Adipocyte (in vitro differentiated cells): ENCODE measurements around the gene CLIP2.
"Not testable (repeated sequence)": the region's sequence is repeated elsewhere in the genome, so short reads cannot be mapped to it uniquely, and the experiment has no call there.

Experiments
- DNase-seq: peaks from one replicate; pipeline ENCODE4 v3.0.0-alpha.2; 2015; ENCODE audit warnings: low read depth
- H3K27me3 ChIP-seq: replicated peaks from 2 replicates; pipeline ENCODE4 v1.7.0; 2013; ENCODE audit warnings: mild to moderate bottlenecking, low read length, moderate library complexity; ENCODE audit not compliant: control insufficient read depth, insufficient read depth
- H3K36me3 ChIP-seq: 2 replicates; pipeline ENCODE4 v1.7.0; 2013; ENCODE audit warnings: low read length, mild to moderate bottlenecking, moderate library complexity; ENCODE audit not compliant: control insufficient read depth, insufficient read depth, severe bottlenecking
- H3K4me1 ChIP-seq: 2 replicates; pipeline ENCODE4 v1.7.0; 2013; ENCODE audit warnings: mild to moderate bottlenecking, low read length, moderate library complexity; ENCODE audit not compliant: control insufficient read depth, insufficient read depth
- H3K4me3 ChIP-seq: 2 replicates; pipeline ENCODE4 v1.7.0; 2013; ENCODE audit warnings: mild to moderate bottlenecking, low read length, moderate library complexity
- H3K9ac ChIP-seq: 2 replicates; pipeline ENCODE4 v1.7.0; 2013; ENCODE audit warnings: mild to moderate bottlenecking, low read length, moderate library complexity
- H3K9me3 ChIP-seq: 2 replicates; pipeline ENCODE4 v1.7.0; 2013; ENCODE audit warnings: mild to moderate bottlenecking, low read length, moderate library complexity; ENCODE audit not compliant: control insufficient read depth

Gene CLIP2

GRCh38 chr7:74289018-74289658 lies at the start of gene CLIP2:
Gene CLIP2 (plus strand): TSS chr7:74289407. CDS start chr7:74317547, 28,140 bp downstream.
- Histone ChIP-seq H3K9ac (peak within 1 kb of the TSS; percentile 86), H3K4me1 (peaks cover 20% of the 10 kb centered on the region), H3K27me3 (no peaks in the 10 kb centered on the region), H3K4me3 (peak within 1 kb of the TSS; percentile 90), H3K9me3 (no peaks in the 10 kb centered on the region), H3K36me3 (no peaks in the 10 kb centered on the region)
- DNase-seq: peak; percentile 94

- Histone ChIP-seq H3K4me1 (no peaks in the 10 kb centered on the region), H3K9ac (no peak overlapping the region), H3K4me3 (no peak overlapping the region), H3K36me3 (peaks cover 58% of the 10 kb centered on the region), H3K9me3 (no peaks in the 10 kb centered on the region), H3K27me3 (no peaks in the 10 kb centered on the region)
- no peak for DNase-seq
Measured at GRCh38 chr7:74240482-74240881, 48.7 kb upstream of the CLIP2 start.

GRCh38 chr7:74242122-74242443 lies 47.1 kb upstream of the CLIP2 start:
- Histone ChIP-seq H3K9me3 (no peaks in the 10 kb centered on the region), H3K4me1 (no peaks in the 10 kb centered on the region), H3K9ac (no peak overlapping the region), H3K36me3 (peaks cover 51% of the 10 kb centered on the region), H3K27me3 (no peaks in the 10 kb centered on the region), H3K4me3 (no peak overlapping the region)
- DNase-seq: no peak

- no peak for DNase-seq
- H3K9me3 ChIP-seq: no peaks in the 10 kb centered on the region
- no peaks in the 10 kb centered on the region for H3K4me1 ChIP-seq
- H3K36me3 ChIP-seq: peaks cover 44% of the 10 kb centered on the region
- no peaks in the 10 kb centered on the region for H3K27me3 ChIP-seq
- no peak overlapping the region for H3K9ac ChIP-seq
- H3K4me3 ChIP-seq: no peak overlapping the region
Measured at GRCh38 chr7:74246497-74246896, 42.7 kb upstream of the CLIP2 start.

- peaks cover 35% of the 10 kb centered on the region for H3K36me3 ChIP-seq
- no peak overlapping the region for H3K4me3 ChIP-seq
- H3K9me3 ChIP-seq: no peaks in the 10 kb centered on the region
- H3K9ac ChIP-seq: no peak overlapping the region
- DNase-seq: no peak
- H3K4me1 ChIP-seq: peaks cover 1% of the 10 kb centered on the region
- no peaks in the 10 kb centered on the region for H3K27me3 ChIP-seq
Measured at GRCh38 chr7:74248156-74248555, 41.1 kb upstream of the CLIP2 start.

- H3K36me3 ChIP-seq: peaks cover 34% of the 10 kb centered on the region
- not testable (repeated sequence) for H3K4me3 ChIP-seq, H3K9ac ChIP-seq, H3K4me1 ChIP-seq, H3K9me3 ChIP-seq, DNase-seq, H3K27me3 ChIP-seq
Measured at GRCh38 chr7:74249058-74249457, 40.1 kb upstream of the CLIP2 start.

- H3K9me3 ChIP-seq: no peaks in the 10 kb centered on the region
- no peaks in the 10 kb centered on the region for H3K27me3 ChIP-seq
- H3K4me1 ChIP-seq: peaks cover 29% of the 10 kb centered on the region
- peaks cover 22% of the 10 kb centered on the region for H3K36me3 ChIP-seq
- H3K9ac ChIP-seq: peak overlapping the region; percentile 96
- DNase-seq: no peak
- peak overlapping the region; percentile 98 for H3K4me3 ChIP-seq
Measured at GRCh38 chr7:74252893-74253292, 36.3 kb upstream of the CLIP2 start.

- peak overlapping the region; percentile 96 for H3K9ac ChIP-seq
- H3K27me3 ChIP-seq: no peaks in the 10 kb centered on the region
- H3K4me3 ChIP-seq: peak overlapping the region; percentile 98
- H3K36me3 ChIP-seq: peaks cover 19% of the 10 kb centered on the region
- DNase-seq: no peak
- peaks cover 29% of the 10 kb centered on the region for H3K4me1 ChIP-seq
- no peaks in the 10 kb centered on the region for H3K9me3 ChIP-seq
Measured at GRCh38 chr7:74253331-74253730, 35.9 kb upstream of the CLIP2 start.

- Histone ChIP-seq H3K4me1 (peaks cover 29% of the 10 kb centered on the region), H3K9ac (peak overlapping the region; percentile 96), H3K4me3 (peak overlapping the region; percentile 98), H3K36me3 (peaks cover 16% of the 10 kb centered on the region), H3K27me3 (no peaks in the 10 kb centered on the region), H3K9me3 (no peaks in the 10 kb centered on the region)
- peak; percentile 51 for DNase-seq
Measured at GRCh38 chr7:74253835-74254128, 35.4 kb upstream of the CLIP2 start.

- DNase-seq: peak; percentile 98
Measured at GRCh38 chr7:74254129-74254857, 34.9 kb upstream of the CLIP2 start, which contains the start of gene RFC2. Gene RFC2 (minus strand): TSS chr7:74254399. CDS start chr7:74254383, 16 bp downstream.

GRCh38 chr7:74254858-74255379 lies 34.3 kb upstream of the CLIP2 start:
- H3K36me3 ChIP-seq: peaks cover 7% of the 10 kb centered on the region
- H3K9ac ChIP-seq: peak overlapping the region; percentile 96
- peaks cover 29% of the 10 kb centered on the region for H3K4me1 ChIP-seq
- H3K4me3 ChIP-seq: peak overlapping the region; percentile 98
- no peak for DNase-seq
- H3K27me3 ChIP-seq: no peaks in the 10 kb centered on the region
- H3K9me3 ChIP-seq: no peaks in the 10 kb centered on the region

More at GRCh38 chr7:74254129-74254857, 34.9 kb upstream of the CLIP2 start, which contains the start of gene RFC2:
- Histone ChIP-seq H3K27me3 (no peaks in the 10 kb centered on the region), H3K4me1 (peaks cover 29% of the 10 kb centered on the region), H3K36me3 (peaks cover 12% of the 10 kb centered on the region), H3K9me3 (no peaks in the 10 kb centered on the region), H3K9ac (peak within 1 kb of the TSS; percentile 96), H3K4me3 (peak within 1 kb of the TSS; percentile 98)
